Activated effector memory CD4-positive, alpha-beta T cell treated with Interleukin-2 at 50 U/mL for 16 hours (primary cell): ENCODE measurements around the gene PEAK3.

Source experiments
- DNase-seq: peaks from one replicate; pipeline ENCODE4 v3.0.0-alpha.2; 2020

PEAK3 gene, protein sequence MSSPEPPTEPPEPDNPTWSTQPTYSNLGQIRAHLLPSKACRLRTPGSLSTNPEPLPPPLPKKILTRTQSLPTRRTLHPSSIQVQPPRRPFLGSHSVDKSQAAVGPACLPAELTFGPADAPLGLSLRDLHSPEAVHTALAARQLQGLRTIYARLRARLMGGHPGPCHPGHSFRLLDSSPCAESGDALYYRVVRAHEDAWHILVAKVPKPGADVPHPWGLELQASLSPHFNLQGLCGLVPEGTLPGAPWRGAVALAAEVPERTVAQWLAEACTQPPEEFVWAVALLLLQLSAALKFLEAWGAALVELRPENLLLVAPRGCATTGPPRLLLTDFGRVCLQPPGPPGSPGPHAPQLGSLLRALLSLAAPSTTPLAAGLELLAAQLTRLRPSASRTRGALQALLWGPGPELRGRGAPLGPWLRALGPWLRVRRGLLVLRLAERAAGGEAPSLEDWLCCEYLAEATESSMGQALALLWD

DNA sequence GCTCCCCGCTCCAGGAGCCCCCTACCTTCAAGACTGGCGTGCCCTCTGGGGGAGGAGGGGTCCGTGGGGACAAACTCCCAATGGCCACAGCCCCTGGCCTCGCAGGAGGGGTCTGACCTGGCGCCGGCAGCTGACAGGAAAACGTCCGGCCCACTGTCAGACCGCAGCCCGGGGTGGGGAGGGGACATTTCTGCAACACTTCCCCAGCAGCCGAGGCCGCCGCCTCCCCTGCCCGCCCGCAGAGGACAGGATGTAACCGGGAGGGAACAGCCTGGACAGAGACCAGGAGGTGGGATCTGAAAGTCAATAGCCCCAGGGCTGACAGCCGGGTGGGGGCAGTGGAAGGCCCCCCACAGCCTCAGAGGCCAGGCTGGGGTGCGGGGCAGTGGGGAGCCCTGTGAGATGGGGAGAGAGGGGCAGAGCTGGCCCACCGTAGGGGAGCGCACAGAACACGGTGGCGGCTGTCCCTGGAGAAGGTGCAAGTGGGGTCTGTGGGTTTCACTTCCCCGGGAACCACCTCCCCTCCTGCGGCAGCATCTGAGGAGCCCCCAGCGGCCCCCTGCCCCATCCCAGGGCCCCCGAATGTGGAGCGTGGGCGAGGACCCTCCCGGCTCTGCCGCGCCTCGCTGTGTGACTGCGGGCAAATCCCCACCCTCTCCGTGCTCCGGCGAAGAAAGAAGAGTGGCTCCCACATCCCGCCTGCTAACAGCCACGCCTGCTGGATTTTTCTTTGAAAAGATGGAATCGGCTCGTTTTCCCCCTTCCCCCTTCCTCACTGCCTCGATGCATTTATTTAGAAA, at the start of gene PEAK3:
TSS of gene PEAK3 (minus strand) at position 114 of the 800 bp plus-strand sequence. CDS start 1,244 bp downstream, outside the sequence.
- no peak for DNase-seq

DNA sequence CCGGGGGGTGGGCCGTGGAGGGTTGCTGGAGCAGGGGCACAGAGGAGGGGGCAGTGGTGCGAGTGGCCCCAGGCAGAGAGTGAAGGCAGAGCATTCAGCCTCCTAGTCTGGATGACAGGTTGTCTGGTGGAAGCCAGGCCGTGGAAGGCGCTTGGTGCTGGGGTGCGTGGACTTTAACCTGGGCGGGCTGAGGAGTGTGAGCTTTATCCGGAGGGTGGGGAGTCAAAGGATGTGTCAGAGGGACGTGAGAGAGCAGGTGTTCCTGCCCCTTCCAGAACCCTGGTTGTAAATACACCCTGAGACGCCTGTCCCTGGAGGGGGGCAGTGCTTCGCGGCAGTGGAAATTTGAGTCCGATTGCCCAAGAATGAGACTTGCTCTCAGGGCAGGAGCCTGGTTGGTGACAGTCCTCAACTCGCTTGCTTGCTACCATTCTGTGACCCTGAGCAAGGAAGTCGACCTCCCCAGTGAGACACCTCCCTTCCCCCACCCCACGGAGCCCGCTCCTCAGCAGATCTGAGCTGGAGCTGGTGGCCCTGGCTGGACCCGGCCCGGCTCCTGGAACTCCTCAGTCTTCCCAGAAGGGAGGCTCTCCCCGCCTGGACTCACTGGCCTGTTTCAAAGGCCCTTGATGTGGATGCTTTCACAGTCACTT, 48.8 kb upstream of the PEAK3 start:
- DNase-seq: no peak

DNA sequence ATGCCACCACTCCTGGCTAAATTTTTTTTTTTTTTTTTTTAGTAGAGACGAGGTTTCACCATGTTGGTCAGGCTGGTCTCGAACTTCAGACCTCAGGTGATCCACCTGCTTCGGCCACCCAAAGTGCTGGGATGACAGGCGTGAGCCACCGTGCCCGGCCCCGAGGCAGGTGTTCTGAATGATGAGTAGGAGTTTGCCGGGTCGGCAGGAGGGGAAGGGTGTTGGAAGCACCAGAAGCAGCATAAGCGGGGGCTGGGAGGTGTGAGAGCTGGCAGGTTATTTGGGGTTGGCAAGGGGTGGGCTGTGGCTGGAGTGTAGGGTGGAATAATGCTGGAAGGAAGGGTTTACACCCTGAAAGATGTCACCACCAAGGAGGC, 48.3 kb upstream of the PEAK3 start:
- DNase-seq: no peak

DNA sequence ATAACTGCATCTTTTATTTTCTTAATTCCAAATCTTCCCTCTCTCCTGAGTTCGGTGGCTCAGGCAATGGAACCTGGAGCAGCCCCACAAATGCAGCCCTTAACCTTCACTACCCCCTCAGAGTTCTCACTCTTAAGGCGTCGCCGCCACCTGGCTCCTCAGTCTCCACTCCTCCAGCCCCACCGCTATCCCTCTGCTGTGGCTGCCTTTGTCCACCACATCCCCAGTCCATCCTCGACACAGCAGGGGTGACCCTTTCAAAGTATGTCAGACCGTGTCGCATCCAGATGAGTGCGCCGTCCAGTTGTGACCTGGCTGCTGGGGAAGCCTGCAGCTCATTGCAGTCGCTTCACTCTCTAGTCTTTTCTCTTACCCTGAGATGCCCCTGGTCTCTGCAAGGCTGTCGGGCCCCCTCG, 47.5 kb upstream of the PEAK3 start:
- no peak for DNase-seq

DNA sequence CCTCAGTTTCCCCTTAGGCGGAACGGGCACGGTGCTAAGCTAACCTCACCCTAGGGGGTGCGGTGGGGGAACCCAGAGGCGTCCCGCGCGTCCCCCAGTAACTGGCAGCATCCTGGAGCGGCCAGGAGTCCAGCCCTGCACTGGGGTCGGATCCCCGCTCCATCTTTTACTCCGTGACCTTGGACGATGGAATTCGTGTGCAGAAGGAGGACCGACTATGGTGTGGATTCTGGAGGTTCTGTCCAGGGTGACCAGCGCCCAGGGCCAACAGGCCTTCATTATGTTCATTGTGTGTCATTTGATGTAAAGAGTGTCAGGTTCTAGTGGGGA, 47.1 kb upstream of the PEAK3 start:
- DNase-seq: no peak

DNA sequence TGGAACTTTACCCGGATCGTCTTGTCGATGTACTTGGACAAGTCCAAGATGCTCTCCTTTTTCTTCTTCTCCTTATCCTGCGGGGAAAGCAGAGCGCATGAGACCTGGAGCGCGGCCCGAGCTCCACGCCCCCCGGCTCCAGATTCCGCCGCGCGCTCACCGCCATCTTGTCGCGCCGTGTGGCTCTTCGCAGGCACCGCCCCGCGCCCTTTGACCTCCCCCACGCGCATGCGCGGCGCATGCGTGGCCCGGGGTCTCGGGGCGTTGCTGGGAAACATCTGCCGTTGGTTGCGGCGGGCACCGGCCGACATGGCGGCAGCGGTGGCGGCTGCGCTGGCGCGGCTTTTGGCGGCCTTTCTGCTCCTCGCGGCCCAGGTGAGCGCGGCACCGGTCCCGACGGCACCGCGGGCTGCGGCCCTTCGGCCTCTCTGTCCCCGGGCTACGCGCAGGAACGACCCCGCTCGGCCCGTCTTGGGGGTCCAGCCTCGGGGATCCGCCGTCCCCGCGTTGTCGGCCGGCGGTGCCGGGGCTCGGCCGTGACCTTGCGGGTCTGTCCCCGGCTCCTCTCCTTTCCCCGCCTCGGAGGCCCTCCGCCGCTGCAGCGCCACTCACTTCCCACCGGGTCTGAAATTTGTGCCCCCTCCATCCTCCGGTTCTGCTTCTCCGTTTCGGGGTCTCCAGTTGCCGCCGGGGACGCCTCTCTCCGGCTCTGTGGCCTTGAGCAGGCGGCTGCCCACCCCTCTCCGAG, 46.6 kb upstream of the PEAK3 start, which contains the start of the genes LSM7 and SPPL2B:
TSS of gene LSM7 (minus strand) at position 186 of the 748 bp plus-strand sequence. CDS start at position 166, 20 bp downstream.
TSS of gene SPPL2B (plus strand) at position 284 of the 748 bp plus-strand sequence. CDS start at position 310, 26 bp downstream.
- peak; percentile 92 for DNase-seq

DNA sequence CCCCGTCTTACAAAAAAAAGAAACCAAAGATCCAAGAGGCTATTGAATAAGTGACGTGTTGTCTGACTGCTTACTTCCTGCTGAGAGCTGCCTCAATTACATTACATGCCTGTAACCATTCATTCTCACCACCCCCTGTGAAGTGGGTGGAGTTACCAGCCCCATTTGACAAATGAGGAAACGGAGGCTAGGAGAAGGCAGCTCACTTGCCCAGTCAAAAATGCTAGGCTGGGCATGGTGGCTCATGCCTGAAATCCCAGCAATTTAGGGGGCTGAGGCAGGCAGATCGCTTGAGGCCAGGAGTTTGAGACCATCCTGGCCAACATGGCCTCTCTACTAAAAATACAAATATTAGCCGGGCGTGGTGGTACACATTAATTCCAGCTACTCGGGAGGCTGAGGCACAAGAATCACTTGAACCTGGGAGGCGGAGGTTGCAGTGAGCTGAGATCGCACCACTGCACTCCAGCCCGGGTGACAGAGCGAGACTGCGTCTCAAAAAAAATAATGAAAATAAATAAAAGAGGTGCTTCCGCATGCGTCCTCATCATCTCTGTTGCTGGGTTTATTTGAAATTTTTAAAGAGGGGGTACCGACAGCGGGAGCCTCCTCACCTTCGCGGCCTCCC, 45.9 kb upstream of the PEAK3 start:
- DNase-seq: peak; percentile 33

DNA sequence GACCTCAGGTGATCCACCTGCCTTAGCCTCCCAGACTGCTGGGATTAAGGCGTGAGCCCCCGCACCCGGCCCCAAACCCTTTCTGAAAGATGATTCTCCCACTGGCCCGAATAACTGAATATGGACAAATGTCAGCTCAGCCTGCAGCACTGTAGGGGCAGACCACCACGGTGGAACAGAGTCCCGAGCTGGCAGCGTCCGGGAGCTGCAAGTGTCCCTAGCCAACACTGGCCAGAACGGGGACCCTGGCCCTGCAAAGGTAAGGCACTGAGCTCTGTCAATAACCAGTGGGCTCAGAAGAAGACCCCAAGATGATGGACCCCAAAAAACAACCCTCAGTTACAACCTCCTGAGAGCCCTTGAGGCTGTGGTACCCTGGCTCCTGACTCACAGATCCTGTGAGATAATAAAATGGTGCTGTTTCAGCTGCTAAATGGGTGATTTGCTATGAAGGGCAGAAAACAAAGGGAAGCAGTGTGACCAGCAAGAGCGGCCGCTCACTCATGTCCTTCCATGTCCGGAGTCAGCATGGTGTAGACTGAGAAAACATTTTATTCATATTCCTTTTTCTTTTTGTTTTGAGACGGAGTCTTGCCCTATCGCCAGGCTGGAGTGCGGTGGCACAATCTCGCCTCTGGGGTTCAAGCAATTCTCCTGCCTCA, 44.9 kb upstream of the PEAK3 start:
- no peak for DNase-seq

DNA sequence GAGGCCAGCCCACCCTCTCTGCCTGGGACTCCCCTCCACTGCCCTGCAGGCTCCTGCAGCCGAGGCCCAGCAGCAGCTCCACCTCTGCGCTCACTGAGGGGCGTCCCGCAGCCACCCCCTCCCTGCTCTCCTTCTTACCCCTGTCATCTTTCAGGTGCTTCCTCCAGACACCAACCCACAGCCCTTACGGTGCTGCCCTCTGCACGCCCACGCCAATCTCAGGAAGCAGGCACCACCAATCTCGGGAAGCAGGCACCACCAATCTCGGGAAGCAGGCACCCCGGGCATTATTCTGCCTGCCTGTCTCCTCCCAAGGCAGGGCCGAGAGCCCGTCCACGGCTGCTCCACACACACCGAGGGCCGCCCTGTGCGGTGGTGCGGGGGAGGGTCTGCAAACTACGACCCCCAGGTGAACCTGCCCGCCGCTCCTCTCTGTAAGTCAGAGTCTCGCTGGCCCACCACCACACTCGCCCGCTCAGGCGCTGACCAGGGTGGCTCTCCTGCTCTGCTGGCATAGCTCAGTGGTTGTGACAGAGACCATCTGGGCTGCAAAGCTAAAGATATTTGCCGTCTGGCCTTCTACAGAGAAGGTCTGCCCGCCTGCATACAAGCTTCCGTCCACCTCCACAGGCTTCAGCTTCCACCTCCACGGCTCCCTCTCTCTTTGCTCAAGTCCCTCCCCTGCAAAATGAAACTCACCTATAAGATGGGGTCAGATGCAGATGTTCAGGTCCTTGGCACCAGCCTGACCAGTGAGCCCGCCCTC, 43.5 kb upstream of the PEAK3 start:
- no peak for DNase-seq

DNA sequence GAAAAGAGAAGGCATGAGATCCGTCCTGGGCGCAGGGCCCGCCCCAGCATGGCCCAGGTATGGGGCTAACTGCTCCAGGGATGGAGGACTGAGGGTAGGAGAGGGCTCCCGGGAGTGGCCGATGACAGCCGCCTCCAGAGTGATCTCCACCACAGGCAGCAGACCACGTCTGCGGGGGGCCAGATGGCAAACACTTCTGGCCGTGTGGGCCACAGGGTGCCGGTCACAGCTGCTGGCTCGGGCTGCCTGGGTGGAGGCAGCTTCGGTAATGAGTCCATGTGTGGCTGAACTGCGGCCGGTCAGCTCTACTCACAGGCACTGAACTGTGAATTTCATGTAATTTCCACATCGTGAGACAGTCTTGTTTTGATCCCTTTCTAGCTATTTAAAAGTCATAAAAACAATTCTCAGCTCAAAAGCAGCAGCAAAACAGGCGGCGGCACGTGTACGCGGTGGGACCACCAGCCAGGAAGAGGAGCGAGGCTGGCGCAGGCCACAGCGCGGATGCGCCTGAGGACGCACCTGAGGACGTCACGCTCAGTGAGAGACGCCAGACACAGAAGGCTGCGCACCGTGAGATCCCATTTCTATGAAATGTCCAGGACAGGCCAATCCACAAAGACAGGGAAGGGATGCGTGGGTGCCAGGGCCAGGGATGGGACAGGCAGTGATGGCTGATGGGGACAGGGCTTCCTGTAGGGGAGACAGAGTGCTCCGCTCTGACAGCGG, 42.4 kb upstream of the PEAK3 start:
- DNase-seq: no peak

DNA sequence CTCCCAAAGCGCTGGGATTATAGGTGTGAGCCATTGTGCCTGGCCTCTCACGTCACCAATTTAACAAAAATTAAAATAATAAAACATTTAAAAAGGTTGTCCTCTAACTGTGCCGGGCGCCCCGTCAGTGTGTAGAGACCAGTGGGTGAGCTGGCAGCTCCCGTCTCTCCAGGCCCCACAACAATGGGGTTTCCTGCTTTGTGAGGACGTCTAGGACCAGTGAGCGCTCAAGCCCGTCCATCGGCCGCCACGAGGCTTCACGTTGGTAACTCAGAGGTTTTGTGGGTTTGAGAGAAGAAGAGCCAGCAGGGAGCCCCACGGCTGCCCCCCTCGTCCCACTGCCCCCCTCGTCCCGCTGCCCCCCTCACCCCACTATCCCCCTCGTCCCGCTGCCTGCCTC, 41.7 kb upstream of the PEAK3 start:
- DNase-seq: no peak

DNA sequence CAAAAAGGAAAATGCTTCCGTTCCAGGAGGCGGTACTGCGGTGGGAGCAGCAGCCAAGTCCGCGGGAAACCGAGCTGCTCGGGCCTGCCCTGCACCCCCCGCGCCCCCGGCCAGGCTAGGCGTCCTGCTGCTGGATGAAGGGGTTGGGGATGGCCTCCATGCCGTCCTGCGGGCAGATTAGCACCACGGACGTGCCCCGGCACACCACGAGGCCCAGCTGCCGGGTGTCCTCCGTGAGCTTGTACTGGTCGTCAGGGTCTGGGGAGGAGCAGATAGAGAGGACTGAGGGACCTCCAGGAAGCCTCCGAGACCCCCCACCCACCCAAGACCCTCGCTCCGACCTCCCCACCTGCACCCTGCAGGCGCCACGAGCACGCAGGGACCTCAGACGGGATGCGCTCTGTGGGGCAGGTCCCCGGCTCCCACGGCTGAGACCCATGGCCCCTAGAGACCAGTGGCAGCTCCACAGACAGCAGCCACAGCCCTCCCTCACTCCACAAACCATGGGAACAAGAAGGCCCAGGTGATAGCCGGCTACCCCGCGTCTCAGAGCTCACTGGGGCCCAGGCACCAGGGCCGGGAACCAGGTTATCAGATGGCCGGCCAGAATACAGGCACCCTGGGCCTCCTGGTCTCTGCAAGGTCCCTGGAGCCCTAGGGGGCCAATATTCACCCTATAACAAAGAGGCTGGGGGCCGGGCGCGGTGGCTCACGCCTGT, 39.7 kb upstream of the PEAK3 start:
- no peak for DNase-seq

DNA sequence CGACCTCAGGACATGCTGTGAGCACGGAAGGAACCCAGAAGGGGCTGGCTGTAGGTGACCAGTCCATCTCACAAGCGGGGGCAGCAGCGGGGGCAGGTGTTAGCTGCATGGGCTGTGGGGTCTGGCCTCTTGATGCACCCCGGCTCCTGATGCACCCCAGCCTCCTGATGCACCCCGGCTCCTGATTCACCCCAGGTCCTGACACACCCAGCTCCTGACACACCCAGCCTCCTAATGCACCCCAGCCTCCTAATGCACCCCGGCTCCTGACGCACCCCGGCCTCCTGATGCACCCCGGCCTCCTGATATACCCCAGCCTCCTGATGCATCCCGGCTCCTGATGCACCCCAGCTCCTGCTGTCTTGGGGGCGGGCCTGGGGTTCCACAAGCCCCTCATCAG, 39.0 kb upstream of the PEAK3 start:
- DNase-seq: no peak

DNA sequence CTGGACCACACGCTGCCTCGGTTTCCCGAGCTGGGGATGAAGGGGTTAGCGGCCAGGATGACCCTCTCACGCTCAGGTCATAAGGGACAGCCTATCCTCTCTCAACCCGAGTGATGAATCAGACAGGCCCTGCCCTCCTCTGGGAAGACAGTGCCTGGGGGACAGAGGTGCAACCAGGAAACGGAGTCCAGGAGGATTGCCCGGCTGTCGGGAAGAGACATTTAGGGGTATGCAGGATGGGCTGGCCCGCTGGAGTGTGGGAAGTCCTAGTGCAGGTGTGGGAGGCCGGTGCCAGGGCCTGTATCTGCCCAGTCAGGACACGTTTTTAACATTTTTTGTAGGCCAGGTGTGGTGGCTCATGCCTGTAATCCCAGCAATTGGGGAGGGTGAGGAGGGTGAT, 38.1 kb upstream of the PEAK3 start:
- DNase-seq: no peak

DNA sequence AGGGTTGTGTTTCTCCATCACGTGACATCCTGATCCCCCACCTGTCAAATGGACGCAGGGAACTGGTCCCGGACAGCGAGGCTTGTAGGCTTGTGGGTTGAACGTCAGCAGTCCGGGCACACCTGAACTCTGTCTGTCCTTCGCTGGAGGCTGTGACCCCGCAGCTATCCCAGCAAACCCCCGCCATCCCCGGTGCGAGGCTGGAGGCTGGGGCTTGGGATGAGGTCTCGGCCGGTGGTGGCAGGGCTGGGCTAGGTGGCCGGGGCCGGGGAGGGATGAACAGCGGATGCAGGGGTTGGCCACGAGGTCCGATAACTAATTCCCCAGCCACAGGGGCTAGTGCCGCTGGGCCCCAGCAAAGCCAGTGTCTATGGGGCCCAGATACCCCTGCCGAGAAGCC, 37.6 kb upstream of the PEAK3 start:
- DNase-seq: no peak

DNA sequence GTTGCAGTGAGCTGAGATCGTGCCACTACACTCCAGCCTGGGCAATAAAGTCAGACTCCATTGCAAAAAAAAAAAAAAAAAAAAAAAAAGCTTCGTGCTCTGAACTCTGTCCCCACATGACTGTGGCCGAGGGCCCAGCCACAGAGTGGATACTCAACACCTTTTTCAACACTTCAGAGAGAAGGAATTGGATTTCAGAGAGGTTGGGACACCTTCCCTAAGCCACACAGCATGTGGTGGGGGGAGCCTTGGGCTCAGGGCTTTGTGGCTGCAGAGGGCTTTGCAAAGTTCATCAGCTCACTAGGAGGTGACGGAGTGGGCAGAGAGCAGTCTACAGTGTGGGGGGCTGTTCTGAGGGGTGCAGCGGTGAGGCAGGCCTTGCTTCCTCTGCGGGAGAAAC, 36.9 kb upstream of the PEAK3 start:
- no peak for DNase-seq

DNA sequence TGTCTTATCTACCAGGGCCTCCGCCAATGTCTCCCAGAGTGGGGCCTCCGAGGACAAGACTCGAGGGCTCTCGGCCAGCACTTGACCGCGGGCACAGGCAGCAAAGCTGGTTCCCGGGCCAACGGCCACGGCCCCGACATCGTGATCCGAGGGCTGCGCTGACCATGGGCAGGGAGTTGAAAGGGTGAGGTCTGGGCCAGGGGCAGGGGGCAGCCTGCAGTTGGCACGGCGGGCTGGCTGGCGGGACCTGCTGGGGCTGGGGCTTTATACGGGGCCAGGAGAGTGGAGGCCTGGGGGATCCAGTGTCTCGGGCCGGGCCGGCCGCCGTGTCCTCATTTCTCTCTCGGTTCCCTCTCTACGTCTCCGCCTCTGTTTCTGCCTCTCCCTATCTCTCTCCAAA, 35.8 kb upstream of the PEAK3 start:
- DNase-seq: no peak

DNA sequence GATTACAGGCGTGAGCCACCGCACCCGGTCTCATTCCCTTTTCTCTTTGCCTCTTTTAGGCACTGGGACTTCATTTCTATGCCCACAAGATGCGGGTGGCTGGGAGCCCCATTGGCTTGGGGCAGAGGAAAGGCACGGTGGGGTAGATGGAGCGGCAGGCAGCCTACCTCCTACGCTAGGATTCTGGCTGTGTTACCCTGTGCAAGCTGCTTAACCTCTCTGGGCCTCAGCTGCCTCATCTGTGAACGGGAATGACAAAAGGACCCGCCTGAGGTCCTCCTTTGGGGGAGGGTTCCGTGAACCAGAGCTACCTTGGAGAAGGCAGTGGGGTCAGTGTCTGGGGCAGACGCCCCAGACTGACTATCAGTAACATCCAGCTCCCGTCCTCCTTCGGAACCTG, 35.3 kb upstream of the PEAK3 start:
- no peak for DNase-seq

DNA sequence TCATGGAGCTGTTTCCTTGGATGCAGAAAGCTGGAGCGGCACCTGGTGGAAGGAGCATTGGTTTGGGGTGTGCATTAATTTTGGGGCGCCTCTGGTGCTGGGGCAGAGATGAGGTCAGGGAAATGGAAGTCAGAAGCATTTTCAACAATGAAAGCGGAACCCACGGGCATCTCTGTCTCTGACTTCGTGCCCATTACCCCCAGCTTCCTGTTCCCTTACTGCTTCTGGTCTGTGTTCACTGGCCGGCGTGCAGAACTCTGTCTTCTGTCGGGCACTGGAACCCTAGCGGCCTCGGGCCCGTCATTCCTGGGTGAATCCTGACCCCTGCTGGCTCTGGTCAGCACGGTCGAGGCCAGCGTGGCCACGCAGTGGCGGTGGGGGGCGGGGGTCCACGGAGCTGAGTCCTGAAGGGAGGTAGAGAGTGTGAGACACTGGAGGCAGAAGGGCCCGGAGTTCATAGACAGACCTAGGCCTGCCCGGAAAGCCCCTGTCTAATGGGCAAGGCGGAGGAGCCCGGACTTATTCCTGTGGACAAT, 33.9 kb upstream of the PEAK3 start:
- DNase-seq: no peak
